NOMO-1 treated with DMSO at 0.1 percent for 48 hours (cell line): ENCODE data around the gene MAP3K7.

Source experiments
- DNase-seq: peaks from one replicate; lab custom pipeline; 2025; ENCODE audit not compliant: unreplicated experiment; lab: John Stamatoyannopoulos, UW

The MAP3K7 gene

GRCh38 chr6:90586836-90587638 lies at the start of gene MAP3K7:
Gene MAP3K7, minus strand, starts transcription at chr6:90587072. Its CDS starts 189 bp downstream, at chr6:90586883.
- peak; percentile 89 for DNase-seq

GRCh38 chr6:90631046-90631445 lies 44.2 kb upstream of the MAP3K7 start:
- DNase-seq, result no peak

DNA sequence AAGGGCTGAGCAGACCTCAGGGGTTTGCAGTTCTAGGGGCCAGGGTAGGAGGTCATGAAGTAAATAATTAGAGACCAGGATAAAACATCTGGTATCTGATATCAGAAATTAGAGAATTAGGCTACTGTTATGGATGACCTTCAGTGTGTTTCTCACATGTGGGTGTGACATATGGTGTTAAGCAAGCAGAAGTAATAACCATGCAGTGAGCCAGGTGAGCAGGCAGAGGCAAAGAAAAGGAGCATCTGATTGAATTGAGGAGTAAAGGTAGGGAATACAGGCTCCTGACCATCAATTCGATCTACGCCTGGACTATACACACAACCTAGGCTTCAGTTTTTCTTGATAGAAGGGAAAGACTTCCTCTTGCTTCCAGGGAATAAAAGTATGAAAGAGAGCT lies 34.7 kb upstream of the MAP3K7 start:
- no peak for DNase-seq

GRCh38 chr6:90619221-90619620 lies 32.3 kb upstream of the MAP3K7 start:
- DNase-seq, result no peak

DNA sequence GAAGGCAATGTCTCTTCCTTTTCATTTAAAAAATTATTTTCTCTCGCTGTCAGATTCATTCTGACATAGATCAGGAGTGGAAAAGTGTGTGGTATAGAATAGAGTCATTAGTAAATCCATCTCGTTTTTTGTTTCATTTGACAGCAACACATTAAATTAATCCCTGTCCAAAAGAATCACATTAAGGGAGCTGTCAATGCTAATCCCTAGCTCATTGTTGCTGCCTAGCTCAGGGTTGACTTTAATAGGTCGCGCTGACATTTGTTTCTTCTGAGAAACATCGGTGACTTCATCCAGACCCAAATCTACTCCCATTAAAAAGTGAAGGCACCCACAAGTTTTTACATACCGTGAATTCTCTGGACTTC lies 25.4 kb upstream of the MAP3K7 start:
- DNase-seq, result no peak

- DNase-seq, result no peak
Observed at GRCh38 chr6:90611543-90612312, 24.9 kb upstream of the MAP3K7 start.

GRCh38 chr6:90610751-90611542 lies 24.1 kb upstream of the MAP3K7 start:
- DNase-seq, result peak; percentile 7

GRCh38 chr6:90610301-90610750 lies 23.5 kb upstream of the MAP3K7 start:
- no peak for DNase-seq

DNA sequence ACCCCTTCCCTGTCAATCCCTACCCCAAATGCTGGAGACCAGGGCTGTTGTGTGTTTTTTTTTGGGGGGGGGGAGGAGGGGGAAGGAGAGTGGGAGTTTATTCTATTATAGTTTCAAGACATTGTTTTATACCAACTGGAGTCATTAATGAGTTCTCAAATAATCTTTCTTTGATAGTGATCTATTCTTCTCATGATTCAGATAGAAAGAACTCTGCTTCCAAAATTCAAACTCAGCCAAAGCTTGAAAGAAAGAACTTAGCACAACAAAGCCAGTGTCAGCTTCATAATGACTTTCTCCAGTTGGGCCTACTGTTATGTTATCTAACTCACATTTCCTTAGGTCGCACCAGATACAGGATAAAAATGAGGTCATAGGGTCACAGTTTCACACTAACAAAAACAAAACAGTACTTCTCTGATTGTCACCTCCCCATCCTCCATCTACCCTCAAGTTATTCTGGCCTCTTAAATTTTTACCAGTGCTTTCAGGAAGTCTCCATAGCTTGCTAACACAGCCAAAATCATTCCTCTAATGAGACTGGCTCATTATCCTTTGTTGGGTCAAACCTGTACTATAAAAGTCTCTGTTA lies 19.0 kb upstream of the MAP3K7 start:
- no peak for DNase-seq

DNA sequence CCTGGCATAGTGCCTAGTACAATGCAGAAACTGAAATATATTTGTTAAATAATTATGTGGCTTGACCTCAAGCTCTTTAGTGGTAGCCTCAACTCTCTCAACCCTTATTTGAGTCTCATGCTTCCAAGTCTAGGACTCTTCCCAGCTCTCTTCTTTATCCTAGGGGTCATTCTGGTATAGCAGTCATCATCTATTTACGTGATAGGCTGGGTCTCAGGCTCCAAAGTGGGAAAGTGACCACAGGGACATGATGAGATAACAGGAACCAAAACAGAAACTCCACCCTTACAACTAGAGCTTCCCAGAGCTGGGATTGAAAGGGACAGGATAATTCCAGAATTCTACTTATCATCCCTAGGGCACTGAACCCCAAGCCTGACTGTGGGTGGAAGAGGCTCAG lies 17.7 kb upstream of the MAP3K7 start:
- no peak for DNase-seq

GRCh38 chr6:90599151-90599550 lies 12.3 kb upstream of the MAP3K7 start:
- no peak for DNase-seq

GRCh38 chr6:90598192-90598951 lies 11.5 kb upstream of the MAP3K7 start:
- DNase-seq, result no peak

GRCh38 chr6:90596967-90597539 lies 10.2 kb upstream of the MAP3K7 start:
- DNase-seq, result no peak

DNA sequence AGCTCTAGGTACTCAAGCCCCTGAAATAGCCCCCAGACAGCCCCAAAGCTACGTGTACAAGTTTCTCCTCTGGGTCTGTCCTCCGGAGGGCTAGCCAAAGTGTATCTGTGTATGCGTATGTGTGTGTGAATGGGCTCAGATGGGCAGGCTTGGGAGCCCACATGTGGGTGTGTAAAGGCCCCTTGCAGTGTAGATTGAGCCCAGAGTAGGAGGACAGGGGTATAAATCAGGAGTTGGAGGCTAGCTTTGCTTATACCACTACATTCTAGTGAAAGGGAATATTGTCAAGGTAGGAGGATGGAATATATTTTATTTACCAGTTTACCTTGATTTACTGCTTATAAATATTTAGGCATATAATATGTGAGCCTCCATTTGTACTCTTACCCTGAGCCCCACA lies 9.0 kb upstream of the MAP3K7 start:
- DNase-seq, result no peak

GRCh38 chr6:90586546-90586835 lies 381 bp downstream of the MAP3K7 start:
- DNase-seq, result no peak

GRCh38 chr6:90584636-90585255 lies 2.1 kb downstream of the MAP3K7 start:
- no peak for DNase-seq

GRCh38 chr6:90583836-90584481 lies 2.9 kb downstream of the MAP3K7 start:
- DNase-seq, result no peak

GRCh38 chr6:90583179-90583835 lies 3.6 kb downstream of the MAP3K7 start:
- no peak for DNase-seq

DNA sequence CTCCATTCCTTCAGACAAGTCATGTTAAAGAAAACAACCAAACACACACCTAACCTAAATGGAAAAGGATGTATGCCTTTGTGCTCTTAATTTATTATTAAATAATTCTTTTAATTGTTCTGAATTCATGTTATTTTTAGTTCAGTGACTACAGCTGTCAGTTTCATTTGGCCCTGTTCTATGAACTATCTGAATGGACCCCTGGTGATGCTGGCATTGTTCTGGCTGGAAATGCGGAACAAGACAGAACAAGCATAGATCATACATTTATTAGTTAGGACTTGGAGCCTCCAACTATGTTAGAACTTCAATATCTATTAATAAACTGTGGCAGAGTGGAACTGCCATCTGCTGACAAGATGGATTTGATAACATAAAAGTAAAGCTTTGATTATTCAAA lies 5.7 kb downstream of the MAP3K7 start:
- no peak for DNase-seq
